Thyroid gland (tissue), 4 donors: ENCODE results near the gene ITGB7. TPM values are rescaled to one million over a fixed set of nuclear protein-coding genes. Genes with fewer than 3 reads are reported as not detected.

Source experiments
- DNase-seq, 2 donors: peaks; one replicate each; pipeline ENCODE4 v3.0.0-alpha.2; 2019
- H3K27ac ChIP-seq, 3 donors: fragments of 200-600 bp; sonication (generic); 1 replicate in 2 of 3; 2 replicates in 1 of 3; pipeline ENCODE4 v1.5.1; 2016 to 2019; ENCODE audit warnings: mild to moderate bottlenecking in 1 of 3, moderate library complexity in 1 of 3
- H3K27me3 ChIP-seq: fragments of 200-600 bp; sonication (generic); one replicate; pipeline ENCODE4 v1.5.1; 2019
- H3K36me3 ChIP-seq, 2 donors: fragments of 200-600 bp; sonication (generic); one replicate each; pipeline ENCODE4 v1.5.1; 2016 to 2019
- H3K4me1 ChIP-seq, 2 donors: fragments of 200-600 bp; sonication (generic); one replicate each; pipeline ENCODE4 v1.5.1; 2017 to 2019
- H3K4me3 ChIP-seq, 3 donors: fragments of 200-600 bp; sonication (generic); replicated peaks in 1 of 3; 1 replicate in 2 of 3; 2 replicates in 1 of 3; pipeline ENCODE4 v1.5.1; 2016; ENCODE audit warnings: mild to moderate bottlenecking in 1 of 3
- H3K9me3 ChIP-seq: fragments of 200-600 bp; sonication (generic); one replicate; pipeline ENCODE4 v1.5.1; 2017
- POLR2A ChIP-seq, 2 donors: fragments of 450-650 bp; IDR thresholded peaks; one replicate each; pipeline ENCODE4 v1.6.1; 2017; ENCODE audit warnings: antibody characterized with exemption in 2 of 2, mild to moderate bottlenecking in 2 of 2, moderate library complexity in 1 of 2
- WGBS, 2 donors: methylation state at CpG; one replicate each; pipeline ENCODE4 v1.1.5; 2017; 5-methylcytosine and 5-hydroxymethylcytosine counted together
- intact Hi-C: fragments of 100-400 bp; cut with DNase I; formaldehyde crosslinking; loops from one replicate; pipeline ENCODE4 v1.15.1; 2023
- total RNA-seq, 4 donors: library from RNA; depleted of rRNA; stranded (reverse); fragments of >200 nt; gene quantifications; one replicate each; pipeline ENCODE4 v1.2.3, GENCODE V29; 2016
- TF ChIP-seq, protein P1 (sequence below), 6 experiments: fragments of 200-600 bp in 3 of 6; fragments of 450-650 bp in 3 of 6; sonication (generic) in 3 of 6; IDR thresholded peaks; one replicate each; pipeline ENCODE4 v1.5.1; 2016 to 2019; ENCODE audit warnings: antibody characterized with exemption in 6 of 6, mild to moderate bottlenecking in 2 of 6, inconsistent platforms in 1 of 6, moderate library complexity in 1 of 6

ITGB7 gene
- total RNA-seq, 4 donors from 2014 or later: 3.2 to 15.6 (median 4.9) TPM

- no peak for TF ChIP-seq POLR2A (IDR thresholded peaks at IDR 0.05)
- TF ChIP-seq, protein P1, sequence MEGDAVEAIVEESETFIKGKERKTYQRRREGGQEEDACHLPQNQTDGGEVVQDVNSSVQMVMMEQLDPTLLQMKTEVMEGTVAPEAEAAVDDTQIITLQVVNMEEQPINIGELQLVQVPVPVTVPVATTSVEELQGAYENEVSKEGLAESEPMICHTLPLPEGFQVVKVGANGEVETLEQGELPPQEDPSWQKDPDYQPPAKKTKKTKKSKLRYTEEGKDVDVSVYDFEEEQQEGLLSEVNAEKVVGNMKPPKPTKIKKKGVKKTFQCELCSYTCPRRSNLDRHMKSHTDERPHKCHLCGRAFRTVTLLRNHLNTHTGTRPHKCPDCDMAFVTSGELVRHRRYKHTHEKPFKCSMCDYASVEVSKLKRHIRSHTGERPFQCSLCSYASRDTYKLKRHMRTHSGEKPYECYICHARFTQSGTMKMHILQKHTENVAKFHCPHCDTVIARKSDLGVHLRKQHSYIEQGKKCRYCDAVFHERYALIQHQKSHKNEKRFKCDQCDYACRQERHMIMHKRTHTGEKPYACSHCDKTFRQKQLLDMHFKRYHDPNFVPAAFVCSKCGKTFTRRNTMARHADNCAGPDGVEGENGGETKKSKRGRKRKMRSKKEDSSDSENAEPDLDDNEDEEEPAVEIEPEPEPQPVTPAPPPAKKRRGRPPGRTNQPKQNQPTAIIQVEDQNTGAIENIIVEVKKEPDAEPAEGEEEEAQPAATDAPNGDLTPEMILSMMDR (IDR thresholded peaks at IDR 0.05): no peak
- peak overlapping the region; percentile 83 to 91 (median 84) for H3K27ac ChIP-seq
- no peaks in the 10 kb centered on the region for H3K9me3 ChIP-seq
- no peak for DNase-seq
- H3K36me3 ChIP-seq: peaks cover 0 to 8% of the 10 kb centered on the region in 2 donors
- peak overlapping the region; percentile 4 to 54 (median 53) for H3K4me3 ChIP-seq
- no peaks in the 10 kb centered on the region for H3K27me3 ChIP-seq
- intact Hi-C loops: no loop called here
- WGBS, 2 donors: 0% methylated on average over 7 of the region's 9 CpGs; no CpG with 5 or more reads in 1 of the 2 donors
- H3K4me1 ChIP-seq: peaks cover 32 to 46% of the 10 kb centered on the region in 2 donors
Observed at GRCh38 chr12:53231671-53231920, 24.5 kb upstream of the ITGB7 start.

- WGBS, 2 donors: 38 to 41% methylated on average over 7 of the region's 10 CpGs
- intact Hi-C loops: no loop called here
- H3K27me3 ChIP-seq: no peaks in the 10 kb centered on the region
- no peak overlapping the region for H3K4me3 ChIP-seq
- peaks cover 0 to 9% of the 10 kb centered on the region in 2 donors for H3K36me3 ChIP-seq
- no peaks in the 10 kb centered on the region for H3K9me3 ChIP-seq
- DNase-seq: peak; percentile 89 to 96
- no peak for TF ChIP-seq POLR2A (IDR thresholded peaks at IDR 0.05)
- TF ChIP-seq, protein P1 (IDR thresholded peaks at IDR 0.05): no peak
- peak overlapping the region; percentile 5 to 91 (median 84) for H3K27ac ChIP-seq
- H3K4me1 ChIP-seq: peaks cover 32 to 53% of the 10 kb centered on the region in 2 donors
Observed at GRCh38 chr12:53230108-53230845, 23.2 kb upstream of the ITGB7 start.

- H3K4me3 ChIP-seq: no peak overlapping the region
- peak overlapping the region in 2 of 3 donors; percentile 5 to 91 for H3K27ac ChIP-seq
- intact Hi-C loops: no loop called here
- no peaks in the 10 kb centered on the region for H3K27me3 ChIP-seq
- WGBS, 2 donors: 81 to 86% methylated on average over 2 of the region's 2 CpGs
- H3K9me3 ChIP-seq: no peaks in the 10 kb centered on the region
- no peak for TF ChIP-seq POLR2A (IDR thresholded peaks at IDR 0.05)
- TF ChIP-seq, protein P1 (IDR thresholded peaks at IDR 0.05): no peak
- peaks cover 37 to 61% of the 10 kb centered on the region in 2 donors for H3K4me1 ChIP-seq
- peaks cover 0 to 9% of the 10 kb centered on the region in 2 donors for H3K36me3 ChIP-seq
- DNase-seq: no peak
Observed at GRCh38 chr12:53229454-53229853, 22.4 kb upstream of the ITGB7 start.

GRCh38 chr12:53227836-53228235 lies 20.8 kb upstream of the ITGB7 start:
- Histone ChIP-seq H3K27ac (no peak overlapping the region), H3K9me3 (no peaks in the 10 kb centered on the region), H3K36me3 (peaks cover 0 to 9% of the 10 kb centered on the region in 2 donors), H3K4me3 (no peak overlapping the region), H3K27me3 (no peaks in the 10 kb centered on the region), H3K4me1 (peaks cover 34 to 61% of the 10 kb centered on the region in 2 donors)
- WGBS, 2 donors: 73 to 92% methylated on average over 1 of the region's 1 CpG
- DNase-seq: no peak
- TF ChIP-seq, protein P1 (IDR thresholded peaks at IDR 0.05): no peak
- no peak for TF ChIP-seq POLR2A (IDR thresholded peaks at IDR 0.05)
- intact Hi-C loops: no loop called here

- Histone ChIP-seq H3K36me3 (peaks cover 0 to 9% of the 10 kb centered on the region in 2 donors), H3K9me3 (no peaks in the 10 kb centered on the region), H3K27me3 (no peaks in the 10 kb centered on the region), H3K4me3 (no peak overlapping the region), H3K4me1 (peaks cover 35 to 61% of the 10 kb centered on the region in 2 donors), H3K27ac (no peak overlapping the region)
- intact Hi-C loops: no loop called here
- DNase-seq: no peak
- TF ChIP-seq, protein P1 (IDR thresholded peaks at IDR 0.05): no peak
- TF ChIP-seq POLR2A (IDR thresholded peaks at IDR 0.05): no peak
- 95 to 97% methylated on average over 4 to 11 of the region's 11 CpGs for WGBS, 2 donors
Observed at GRCh38 chr12:53227341-53227740, 20.3 kb upstream of the ITGB7 start.
